Stimulated activated CD8-positive, alpha-beta memory T cell treated with anti-CD3 and anti-CD28 coated beads, Interleukin-15, amount 100 ng/mL, for 4 hours (primary cell): ENCODE measurements around the gene MYL2.

Experiments
- DNase-seq, 2 donors: peaks; one replicate each; pipeline ENCODE4 v3.0.0-alpha.2; 2020; ENCODE audit warnings: low read depth in 2 of 2

MYL2 gene

DNA sequence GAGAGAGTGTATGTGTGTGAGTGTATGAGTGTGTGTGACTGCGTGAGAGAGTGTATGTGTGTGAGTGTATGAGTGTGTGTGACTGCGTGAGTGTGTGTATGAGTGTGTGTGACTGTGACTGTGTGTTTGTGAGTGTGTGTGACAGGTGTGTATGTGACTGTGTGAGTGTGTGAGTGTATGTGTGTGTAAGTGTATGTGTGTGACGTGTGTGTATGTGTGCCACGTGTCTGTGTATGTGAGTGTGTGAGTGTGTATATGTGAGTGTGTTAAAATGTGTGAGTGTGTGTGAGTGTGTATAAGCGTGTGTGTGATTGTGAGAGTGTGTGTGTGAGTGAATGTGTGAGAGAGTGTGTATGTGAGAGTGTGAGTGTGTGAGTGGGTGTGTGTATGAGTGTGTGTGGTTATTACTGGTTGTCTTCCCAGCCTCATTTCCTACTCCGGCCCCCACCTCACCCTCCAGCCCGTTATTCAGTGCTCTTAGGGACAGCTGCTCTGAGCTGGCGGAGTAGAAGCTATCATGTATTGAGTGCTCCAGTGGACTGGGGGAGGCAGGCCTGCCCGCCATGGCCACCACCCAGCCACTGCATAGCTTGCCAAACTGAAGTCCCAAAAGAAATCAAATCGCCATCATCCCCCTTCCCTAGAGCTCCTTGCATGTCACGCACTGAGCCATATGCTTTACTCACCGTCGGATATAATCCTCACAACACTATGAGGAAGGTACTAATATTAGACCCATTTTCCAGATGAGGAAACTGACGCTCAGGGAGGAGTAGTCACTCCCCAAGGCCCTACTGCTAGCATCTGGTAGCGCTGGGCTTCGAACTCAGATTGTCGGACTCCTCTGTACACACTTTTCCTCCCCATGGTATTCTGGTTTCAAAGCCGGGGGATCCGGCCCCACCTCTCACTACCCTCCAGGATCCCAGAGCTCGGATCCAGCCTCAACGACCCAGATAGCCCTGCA is 10.3 kb upstream of the MYL2 start:
- DNase-seq, result no peak

DNA sequence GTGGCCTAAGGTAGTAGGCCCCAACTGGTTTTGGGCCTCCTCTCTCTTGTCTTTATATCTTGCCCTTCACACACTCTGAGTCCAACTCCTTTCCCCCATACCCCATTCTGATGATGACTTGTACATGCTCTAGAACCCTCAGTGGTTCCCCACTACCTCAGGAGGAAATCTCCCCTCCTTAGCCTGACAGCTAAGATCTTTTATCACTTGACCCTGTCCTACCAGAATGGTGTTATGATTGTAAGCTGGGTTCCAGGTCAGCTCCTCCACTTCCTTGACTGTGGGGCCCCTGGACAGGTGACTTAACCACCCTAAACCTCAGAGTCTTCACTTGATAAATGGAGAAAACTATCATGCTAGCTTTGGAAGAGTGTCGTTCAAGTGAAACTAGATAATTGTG is 9.4 kb upstream of the MYL2 start:
- no peak for DNase-seq

DNA sequence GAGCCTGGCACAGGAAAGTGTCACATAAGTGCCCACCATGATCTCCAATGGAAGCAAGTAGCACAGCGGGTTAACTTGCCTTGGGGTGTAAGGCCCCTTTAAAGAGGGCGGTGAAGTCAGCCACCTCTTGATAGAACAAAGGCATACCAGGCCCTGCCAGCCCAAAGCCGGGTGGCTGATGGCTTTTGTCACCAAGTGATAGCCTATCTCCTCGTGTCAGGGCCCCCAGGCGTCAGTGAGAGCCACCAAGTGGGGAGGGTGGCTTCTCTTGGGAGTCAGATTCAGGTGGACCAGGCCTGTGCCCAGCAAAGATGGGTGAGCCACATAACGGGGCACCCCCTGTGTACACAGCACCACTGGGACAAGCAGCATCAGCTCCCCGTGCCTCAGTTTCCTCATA is 8.3 kb upstream of the MYL2 start:
- DNase-seq, result no peak

DNA sequence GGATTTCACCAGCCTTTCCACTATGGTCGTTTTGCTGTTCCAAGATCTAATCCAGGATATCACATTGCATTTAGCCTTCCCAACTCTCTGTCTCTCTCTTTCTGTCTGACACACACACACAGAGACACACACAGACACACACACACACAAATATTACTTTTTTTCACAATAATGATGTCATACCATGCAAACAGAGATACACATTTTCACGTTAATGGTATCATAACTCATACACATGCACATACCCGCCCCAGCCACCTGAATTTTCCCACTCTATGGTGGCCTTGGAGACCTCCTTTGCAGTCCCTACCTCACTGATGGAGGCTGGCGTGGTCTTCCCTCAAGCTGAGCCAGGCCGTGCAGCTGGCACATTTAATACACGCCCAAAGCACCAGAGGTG is 7.2 kb upstream of the MYL2 start:
- DNase-seq, result no peak

DNA sequence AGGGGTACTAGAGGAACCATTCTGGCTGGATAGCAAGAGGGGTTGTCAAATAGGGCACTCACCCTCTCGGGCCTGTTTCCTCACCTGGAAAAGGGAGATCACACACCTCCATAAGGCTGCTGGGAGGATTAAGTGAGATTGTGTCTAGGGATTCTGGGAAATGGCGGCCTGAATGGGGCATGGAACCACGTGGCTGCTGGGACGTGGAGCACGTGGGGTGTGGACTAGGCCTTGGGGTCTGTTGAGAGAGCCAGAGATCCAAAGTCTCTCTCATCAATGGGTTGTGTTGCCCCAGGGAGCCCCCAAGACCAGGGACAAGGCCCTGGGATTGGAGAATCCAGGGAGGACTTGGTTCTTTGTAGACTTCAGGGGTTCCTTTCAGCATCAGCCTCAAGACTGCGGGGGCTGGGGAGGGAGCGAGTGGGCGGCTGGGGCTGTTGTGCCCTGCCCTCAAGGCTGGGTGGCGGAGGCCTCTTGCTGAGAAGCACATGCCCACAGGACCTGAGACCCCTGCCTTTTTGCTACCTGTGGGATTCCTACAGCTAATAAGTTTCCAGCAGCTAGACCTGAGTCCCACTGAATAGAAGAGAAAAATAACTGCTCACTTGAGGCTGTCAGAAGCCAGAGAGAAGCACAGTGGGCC is 3.4 kb upstream of the MYL2 start:
- no peak for DNase-seq

DNA sequence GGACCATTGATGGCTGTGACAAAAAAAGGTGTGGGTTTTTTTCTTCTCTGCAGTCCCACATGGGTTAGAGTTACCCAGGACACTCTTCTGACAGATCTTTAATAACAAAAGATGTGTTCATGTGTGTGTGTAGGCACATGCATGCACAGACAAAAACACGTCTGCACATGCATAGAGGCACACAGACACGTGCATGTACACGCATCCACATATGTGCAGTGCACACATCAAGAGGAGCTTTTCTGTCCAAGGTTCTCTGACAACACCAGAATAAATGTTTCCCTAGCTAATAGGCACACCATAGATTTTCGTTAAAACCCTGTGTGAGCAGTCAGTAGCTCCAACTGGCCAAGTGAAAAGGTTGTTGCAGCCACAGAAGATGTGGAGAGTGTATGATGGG is 2.8 kb upstream of the MYL2 start:
- DNase-seq, result no peak

DNA sequence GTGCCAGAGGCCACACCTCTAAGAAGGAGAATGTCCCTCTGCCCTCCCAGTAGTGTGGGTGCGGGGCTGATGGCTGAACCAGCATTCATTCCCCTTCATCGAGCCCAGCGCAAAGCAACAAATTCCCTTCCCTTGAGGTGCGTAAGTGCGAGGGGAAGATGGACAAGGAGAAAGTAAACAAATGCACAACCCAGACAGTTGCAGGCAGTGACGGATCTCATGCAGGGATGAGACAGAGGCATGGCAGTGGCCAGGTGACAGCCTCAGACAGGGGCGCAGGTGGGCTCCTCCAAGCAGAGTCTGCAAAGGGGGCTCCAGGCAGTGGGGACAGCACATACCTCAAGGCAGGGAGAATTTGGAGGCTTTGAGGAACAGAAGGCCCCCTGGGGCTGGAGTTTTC is 2.3 kb upstream of the MYL2 start:
- DNase-seq, result no peak

DNA sequence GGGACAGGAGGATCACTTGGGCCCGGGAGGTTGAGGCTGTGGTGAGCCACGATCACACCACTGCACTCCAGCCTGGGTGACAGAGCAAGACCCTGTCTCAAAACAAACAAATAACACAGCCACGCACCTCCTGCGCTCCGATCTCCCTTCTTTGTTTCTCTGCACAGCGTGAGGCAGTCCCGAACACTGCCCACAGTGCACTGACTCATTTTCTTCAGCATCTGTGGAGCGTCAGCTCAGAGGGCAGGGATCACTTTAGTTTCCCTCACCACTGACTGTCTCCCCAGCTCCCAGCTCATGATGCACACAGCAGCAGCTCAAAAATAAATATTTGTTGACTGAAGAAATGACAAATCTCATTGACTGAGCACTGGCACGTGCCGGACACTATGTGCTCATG is 883 bp upstream of the MYL2 start:
- no peak for DNase-seq

DNA sequence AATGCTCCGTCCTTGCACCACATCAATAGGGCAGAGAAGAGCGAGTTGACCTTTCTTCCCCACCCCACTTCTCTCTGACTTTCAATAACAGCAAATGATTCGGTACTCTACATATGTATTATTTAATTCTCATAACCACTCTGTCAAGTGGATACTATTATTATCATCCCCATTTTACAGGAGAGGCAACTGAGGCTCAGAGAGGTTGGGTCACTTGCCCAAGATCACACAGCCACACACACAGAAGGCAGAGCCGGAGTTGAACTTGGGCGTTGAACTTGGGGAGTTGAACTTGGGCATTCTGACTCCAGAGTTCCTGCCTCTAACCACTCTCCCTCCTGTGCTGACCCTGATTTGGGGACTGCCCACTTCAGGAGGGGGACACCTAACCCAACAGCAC is 659 bp downstream of the MYL2 start:
- no peak for DNase-seq

DNA sequence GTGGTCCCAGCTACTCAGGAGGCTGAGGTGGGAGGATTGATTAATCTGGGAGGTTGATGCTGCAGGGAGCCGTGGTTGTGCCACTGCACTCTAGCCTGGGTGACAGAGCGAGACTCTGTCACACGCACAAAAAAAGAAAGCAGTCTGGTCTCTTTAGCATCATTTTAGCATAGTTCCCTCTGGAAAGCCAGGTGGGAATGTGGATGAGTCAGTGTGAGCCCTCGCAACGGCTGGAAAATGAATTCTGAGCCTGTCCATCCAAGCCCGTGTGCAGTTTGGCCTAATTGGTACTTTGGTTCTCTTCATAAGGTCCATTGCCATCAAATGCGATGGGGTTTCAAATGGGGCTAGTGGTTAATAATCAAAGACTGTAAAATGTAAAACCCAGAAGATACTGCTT is 2.4 kb downstream of the MYL2 start:
- no peak for DNase-seq

DNA sequence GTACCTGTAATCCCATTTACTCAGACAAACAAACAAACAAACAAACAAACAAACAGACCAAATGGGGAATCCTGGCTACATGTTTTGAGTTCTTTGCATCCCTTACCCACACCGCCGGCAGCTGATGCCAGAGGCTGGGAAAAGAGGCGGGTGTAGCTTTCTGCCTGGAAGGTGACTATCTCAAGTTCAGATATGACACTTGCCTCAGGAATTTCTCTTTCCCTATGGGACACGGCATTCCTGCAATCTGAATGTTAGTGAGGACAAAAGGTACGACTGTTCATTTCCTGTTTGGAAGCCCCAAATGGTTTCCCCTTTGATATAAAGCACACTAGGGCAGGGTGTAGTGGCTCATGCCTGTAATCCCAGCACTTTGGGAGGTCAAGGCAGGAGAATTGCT is 2.9 kb downstream of the MYL2 start:
- DNase-seq, result no peak

DNA sequence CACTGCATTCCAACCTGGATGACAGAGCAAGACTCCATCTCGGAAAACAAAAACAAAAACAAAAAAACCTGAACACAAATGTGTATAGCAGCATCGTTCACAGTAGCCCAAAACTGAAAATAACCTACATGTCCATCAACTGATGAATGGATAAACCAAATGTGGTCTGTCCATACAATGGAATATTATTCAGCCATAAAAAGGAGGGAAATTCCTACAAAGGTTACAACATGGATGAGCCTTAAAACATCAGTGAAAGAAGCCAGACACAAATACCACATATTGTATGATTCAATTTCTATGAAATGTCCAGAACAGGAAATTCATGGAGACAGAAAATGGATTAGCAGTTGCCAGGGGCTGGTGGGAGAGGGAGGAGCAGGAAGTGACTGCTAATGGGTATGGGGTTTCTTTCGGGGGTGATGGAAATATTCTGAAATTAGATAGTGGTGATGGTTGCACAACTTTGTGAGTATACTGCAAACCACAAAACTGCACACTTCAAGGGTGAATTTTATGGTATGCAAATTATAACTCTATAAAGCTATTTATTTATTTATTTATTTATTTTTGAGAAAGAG is 4.0 kb downstream of the MYL2 start:
- no peak for DNase-seq

DNA sequence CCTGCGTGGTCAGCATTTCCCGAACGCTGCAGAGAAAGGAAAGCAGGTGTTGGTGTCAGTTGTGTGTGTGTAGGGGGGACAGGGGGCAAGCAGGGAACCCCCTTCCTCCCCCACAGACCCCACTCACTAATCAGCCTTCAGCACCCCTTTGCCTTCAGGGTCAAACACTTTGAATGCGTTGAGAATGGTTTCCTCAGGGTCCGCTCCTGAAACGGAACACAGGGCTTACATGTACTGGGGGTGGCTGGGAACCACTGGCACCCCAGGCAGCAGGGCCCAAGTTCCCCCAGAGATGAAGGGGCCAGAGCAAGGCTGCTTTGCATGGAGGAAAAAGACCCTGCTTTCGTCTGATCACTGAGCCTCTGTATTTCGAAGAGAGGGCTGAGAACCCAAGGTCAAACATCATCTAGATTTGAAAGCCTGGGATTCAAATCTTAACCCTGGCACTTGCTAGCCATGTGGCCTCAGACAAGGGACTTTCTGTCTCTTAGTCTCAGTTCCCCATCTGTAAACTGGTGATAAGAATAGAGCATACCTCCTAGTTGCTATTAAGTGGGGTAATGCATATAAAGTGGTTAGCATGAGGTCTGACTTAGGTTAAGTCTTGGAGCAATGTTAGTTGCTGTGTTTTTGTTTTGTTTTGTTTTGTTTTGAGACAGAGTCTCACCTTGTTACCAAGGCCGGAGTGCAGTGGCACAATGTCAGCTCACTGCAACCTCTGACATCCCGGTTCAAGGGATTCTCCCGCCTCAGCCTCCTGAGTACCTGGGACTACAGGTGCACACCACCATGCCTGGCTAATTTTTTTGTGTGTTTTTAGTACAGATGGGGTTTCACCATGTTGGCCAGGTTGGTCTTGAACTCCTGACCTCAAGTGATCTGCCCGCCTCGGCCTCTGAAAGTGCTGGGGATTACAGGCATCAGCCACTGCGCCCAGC is 7.0 kb downstream of the MYL2 start:
- no peak for DNase-seq

DNA sequence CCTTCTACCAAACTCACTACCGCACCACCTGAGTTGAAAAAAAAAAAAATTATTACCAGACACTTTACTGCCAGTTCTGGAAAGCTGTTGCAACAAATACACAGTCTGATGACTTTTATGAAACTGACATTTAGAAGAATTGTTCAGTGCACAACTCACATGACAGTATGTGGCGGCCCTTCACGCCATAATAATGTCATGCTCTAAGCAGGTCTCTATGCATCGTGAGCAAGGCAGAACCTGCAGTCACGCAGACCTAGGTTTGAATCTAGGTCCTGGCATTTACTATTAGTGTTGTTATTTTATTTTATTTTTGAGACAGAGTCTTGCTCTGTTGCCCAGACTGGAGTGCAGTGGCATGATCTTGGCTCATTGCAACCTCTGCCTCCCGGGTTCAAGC is 8.1 kb downstream of the MYL2 start:
- no peak for DNase-seq

DNA sequence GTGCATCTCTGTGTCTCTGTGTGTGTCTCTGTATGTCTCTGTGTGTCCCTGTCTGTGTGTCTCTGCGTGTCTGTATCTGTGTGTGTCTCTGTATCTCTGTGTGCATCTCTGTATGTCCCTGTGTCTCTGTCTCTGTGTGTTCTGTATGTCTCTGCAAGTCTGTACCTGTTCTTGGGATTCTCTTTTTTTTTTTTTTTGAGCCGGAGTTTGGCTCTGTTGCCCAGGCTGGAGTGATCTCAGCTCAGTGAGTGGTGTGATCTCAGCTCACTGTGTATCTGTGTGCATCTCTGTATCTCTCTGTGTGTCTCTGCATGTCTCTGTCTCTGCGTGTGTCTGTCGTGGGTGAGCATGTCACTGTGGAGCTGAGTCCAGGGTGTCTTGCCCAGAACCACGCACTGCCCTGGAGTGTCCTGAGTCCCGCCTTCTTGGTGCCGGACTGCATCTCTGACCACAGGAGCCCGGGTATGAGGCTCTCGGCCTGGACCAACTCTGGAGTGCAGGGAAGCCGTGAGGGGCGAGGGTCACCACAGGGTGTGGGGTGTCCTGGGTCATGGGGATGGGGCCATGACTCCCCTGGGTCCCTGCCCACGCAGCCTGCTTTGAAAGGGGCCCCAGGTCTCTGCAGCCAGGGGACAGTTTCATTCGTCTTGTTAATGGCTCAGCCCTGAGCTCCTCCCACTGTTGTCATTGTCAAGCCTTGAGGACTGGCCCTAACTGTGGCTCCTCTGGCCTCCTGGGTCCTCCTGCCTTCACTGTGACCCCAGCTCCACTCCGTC is 11.8 kb downstream of the MYL2 start:
- DNase-seq, result no peak

DNA sequence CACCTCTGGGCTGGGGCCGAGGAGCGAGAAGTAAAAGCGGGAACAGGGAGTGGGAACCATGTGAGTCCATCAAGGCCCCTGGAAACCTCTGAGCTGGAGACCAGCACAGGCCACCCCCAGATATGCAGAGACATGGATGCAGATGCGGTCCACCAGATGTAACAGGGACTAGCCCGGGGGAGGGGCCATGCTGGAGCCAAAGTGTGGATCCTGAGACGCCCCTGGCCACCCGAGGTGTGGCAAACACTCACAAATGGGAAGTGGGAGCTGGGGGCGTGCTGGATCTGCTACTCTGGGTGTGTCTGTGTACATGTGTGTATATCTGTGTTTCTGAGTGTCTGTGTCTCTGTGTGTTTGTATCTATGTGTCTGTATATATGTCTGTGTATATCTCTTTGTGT is 12.8 kb downstream of the MYL2 start:
- DNase-seq, result no peak

DNA sequence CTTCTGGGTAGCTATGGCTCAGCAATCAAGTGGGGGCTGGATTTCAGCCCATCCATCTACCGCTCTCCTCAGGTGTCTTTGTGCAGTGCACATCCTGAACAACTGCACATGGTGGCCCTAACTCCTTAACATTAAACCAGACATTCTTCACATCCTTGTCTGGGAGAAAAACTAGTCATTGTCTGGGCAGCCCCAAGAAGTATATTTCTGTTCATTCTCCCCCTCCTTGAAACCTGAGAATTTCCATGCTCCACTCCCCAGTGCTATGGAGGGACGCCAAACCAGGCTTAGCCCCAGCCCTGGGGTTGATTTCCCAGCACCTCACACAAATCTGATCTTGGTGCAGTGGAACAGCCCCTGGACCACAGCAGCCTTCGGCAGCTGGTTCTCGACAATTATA is 13.4 kb downstream of the MYL2 start:
- no peak for DNase-seq

DNA sequence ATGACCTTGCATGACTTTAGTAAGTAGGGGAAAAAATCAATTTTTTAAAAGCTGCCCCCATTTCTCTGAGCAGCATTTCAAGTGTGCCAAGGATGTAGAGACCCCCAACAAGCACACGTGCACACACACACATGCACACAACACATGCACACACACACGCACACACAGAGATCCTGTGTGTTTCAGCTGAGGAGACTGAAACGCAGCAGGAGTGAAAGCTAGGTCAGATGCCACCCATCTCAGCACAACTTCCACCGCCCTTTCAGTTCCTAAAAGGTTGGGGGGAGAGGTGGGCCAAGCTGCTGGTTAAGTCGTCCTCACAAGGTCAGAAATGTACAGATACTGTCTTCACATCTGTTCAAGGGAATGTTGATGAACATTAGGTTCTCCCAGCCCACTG is 13.9 kb downstream of the MYL2 start:
- DNase-seq, result no peak

DNA sequence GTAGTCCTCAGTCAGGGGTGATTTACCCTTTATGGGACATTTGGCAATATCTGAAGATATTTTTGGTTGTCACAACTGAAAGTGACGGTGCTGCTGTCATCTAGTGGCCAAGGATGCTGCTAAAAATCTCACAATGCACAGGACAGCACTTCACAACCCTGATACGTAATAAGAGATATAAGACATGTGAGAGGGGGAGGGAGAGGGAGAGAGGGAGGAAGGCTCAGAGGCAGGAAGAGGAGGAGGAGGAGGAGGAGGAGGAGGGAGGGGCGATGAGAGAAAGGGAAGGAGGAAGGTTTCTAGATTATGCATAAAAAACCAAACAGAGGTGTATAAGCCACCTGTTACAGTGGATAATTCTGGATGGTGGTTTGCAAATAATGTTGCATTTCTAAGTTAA is 14.3 kb downstream of the MYL2 start:
- no peak for DNase-seq

DNA sequence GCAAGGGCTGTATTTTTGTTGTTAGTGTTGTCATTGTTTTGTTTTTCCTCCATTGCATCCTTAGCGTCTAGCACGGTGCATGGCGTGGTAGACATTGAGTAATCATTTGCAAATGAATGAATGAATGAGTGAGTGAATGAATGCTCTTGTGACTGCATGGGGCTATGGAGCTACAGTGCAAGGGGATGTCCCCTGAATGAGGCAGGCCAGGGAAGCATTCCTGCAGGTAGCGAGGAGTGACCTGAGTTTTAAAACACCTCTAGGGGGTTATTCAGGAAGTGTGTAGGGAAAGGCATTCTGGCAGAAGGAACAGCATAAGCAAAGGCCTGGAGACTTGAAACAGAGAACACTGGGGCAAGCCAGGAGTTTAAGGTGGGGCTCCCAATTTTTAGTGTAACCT is 16.9 kb downstream of the MYL2 start:
- DNase-seq, result no peak

DNA sequence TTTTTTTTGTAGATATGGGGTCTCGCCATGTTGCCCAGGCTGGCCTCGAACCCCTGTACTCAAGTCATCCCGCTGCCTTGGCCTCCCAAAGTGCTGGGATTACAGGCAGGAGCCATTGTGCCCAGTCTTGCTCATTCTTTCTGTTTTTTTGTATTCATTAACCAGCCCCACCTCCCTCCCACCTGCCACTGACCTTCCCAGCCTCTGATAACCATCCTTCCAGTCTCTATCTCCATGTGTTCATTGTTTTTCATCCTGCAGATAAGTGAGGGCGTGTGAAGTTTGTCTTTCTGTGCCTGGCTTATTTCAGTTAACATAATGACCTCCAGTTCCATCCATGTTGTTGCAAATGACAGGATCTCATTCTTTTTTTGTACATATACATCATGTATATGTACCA is 19.0 kb downstream of the MYL2 start:
- DNase-seq, result no peak
